NCI-H345 (cell line): ENCODE results near the gene COBL.
A peak's percentile ranks its signal among the peaks of the same experiment; 100 is the strongest.
"Not testable (repeated sequence)": the region's sequence is repeated elsewhere in the genome, so short reads cannot be mapped to it uniquely, and the experiment has no call there.

Source experiments
- DNase-seq: peaks from one replicate; lab custom pipeline; 2025; lab: John Stamatoyannopoulos, UW

Gene COBL

DNA sequence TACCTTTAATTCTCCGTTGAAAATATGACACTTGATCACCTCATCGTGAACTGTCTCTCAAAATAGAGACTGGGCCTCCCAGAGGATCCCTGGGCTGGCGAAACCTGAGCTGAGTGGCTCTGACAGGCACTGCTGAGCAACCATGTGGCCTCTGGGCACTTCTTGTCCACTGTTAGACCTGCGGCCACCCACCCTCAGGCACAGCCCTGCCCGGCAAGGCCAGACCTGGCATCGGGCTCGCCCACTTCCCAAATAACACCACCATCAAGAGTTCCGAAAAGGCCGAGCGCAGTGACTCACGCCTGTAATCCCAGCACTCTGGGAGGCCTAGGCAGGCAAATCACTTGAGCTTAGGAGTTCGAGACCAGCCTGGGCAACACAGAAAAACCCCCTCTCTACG lies 82.5 kb downstream of the COBL start:
- no peak for DNase-seq

DNA sequence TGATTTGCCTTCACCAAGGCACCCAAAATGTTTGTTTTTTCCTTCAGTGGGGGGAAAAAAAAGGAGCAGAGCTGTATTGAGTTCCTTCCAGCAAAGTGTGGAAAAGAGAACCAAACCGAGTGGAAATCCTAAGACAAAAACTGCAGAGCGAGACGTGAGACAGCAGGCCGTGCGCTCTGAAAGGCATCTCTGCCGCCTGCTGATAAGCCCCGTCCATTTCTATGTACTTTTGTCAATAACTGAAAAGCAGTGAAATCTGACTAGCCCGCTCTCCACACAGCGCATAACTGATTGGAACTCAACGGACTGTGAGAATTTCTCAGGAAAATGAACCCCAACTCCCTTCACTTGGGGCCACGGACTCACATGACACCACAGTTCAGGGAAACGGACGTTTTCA lies 83.2 kb downstream of the COBL start:
- DNase-seq, result no peak

DNA sequence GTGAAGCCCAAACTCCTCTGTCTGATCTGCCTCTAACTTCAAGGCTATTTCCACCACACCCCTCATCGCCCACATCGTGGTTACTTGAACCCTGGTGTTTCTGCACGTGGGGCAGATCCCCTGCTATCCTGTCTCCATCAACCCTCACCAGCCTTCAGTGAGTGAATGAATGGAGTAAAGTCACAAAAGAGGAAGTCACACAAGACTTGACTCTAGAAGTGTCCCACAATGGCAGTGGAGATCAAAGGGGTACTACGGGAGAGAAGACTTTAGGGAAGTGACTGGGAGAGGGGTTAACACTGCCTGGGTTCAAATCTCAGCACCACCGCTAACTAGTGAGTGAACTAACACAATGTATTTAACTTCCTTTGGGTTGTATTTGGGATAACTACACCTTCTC lies 85.9 kb downstream of the COBL start:
- no peak for DNase-seq

DNA sequence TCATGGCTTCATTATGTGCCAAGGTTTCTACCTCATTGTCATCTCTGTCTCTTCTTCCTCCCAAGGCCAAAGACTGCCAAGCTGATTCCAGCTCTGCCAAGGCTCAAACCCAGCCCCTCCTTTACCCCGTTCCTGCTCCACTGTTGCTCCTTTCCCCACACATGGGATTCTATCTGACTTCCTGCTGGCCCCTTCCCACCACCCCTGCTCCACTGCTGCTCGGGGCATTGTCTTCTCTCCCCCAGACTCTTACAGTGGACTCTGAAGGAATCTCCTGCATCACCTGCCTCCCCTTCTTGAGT lies 86.3 kb downstream of the COBL start:
- DNase-seq, result no peak

DNA sequence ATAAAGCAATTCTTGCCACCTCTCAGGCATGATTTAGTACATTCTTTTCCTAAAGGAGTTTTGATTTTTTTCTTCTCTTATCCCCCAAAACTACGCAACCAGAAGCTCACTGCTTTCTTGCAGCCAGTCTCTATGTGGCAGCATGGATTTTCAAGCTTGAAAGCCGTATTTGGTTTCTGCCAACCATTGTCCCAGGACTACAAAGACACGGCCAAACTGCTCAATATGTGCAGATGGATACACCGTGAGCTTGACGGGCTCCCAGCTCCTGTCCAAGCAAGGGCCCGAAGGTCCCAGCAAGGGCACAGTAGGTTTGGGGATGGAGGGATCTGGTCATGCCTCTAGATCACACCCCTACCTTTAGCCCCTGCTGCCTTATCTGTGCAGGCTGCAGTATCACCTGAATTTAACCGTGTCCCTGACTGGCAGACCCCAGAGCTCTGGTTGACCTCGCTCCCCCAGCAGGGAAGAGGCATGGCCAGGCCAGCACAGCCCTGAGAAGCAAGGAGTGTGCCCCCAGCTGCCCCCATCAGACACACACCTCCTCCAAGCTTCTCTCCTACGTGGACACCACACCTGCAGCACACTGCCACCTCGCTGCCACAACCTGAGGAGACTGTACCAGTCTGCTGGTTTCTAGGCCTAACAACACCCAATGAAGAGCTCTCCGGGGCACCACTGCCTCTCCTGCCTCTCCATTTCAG lies 86.8 kb downstream of the COBL start:
- no peak for DNase-seq

DNA sequence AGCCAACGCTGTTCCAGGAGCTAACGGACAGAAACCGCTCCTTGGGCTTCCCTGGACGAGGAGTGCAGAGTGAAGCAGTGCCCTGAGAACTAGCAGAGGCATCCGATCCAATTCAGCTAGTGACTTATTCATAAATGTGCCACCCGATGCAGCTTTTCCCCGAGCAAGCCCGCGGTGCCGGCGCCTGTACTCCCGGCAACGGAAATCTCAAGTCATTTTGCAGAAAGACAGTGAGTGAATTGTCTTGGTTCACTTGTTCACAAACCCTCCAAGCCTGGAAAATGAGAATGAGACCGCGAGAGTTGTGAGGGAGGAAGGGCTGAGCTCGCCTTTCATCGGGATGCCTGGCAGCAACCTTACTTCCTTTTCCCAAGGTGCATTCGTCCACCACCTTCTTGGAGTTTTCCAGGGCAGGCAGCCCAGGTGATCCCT lies 87.5 kb downstream of the COBL start:
- no peak for DNase-seq

DNA sequence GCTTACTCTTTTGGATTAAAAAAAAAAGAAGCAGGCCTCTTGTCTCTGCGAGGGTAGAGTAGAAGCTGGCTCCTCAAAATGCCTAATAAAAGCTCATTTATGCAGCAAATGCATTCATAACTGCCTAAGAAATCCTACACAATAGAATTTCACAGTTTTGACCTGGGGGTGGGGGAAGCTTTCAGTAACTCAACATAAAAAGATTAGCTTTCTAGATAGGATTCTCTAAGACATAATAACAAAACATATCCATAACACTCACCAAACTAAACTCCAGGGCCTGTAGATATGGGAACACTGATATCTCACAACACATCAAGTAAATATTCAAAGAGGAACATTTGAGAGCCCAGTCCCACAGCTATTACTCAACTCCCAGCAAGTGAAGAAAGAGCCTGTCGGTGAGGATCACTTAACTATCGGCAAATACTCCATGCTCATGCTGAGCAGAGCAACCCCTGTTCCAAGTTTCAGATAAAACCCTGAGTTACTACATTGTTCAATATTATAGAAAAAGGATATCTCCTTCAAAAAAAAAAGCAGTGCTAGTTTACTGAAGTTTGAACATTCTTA lies 88.1 kb downstream of the COBL start:
- DNase-seq, result no peak

DNA sequence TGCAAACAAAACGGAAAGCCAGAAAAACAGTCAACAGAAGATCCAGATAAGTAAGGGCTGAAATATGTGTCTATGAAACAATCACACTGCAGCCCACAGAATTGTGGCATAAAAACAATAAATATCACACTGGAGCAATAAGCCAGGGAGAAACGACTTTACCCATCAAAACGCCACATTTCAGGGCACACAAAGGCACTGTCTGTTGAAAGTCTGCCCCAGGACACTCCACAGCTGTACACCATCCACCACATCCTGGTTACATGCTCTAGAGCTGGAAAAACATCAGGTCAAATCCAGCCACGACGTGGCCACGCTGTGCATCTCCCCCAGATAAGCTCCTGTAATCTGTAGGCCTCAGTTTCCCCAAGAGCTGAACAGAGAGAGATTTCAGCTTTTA lies 88.7 kb downstream of the COBL start:
- DNase-seq, result no peak

DNA sequence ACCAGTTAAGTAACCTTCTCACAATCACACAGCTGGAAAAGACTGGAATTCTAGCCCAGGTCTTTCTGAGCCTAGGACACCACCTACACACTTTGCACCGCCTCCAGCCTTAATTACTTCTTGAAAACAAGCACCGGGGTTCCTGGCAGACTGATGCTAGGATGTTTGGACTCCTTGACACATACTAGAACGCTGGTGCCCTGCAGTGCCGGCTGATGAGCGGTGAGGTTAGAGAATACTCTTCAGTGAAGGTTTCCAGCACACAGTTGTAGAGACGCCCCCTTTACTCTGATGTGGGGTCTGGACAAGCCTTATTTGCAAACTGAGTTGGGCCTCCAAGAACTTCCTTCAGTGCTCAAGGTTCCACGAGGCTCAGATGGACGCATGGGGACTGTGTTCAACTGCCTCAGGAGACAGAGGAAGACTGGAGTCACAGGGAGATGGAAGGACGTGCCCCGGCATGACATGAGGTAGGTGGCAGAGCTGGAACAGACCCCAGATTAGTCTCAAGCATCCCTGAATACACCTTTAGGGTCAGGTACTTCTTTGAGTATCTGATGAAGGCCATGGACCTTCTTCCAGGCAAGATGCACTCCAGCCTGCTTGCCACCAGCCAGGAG lies 89.6 kb downstream of the COBL start:
- no peak for DNase-seq

DNA sequence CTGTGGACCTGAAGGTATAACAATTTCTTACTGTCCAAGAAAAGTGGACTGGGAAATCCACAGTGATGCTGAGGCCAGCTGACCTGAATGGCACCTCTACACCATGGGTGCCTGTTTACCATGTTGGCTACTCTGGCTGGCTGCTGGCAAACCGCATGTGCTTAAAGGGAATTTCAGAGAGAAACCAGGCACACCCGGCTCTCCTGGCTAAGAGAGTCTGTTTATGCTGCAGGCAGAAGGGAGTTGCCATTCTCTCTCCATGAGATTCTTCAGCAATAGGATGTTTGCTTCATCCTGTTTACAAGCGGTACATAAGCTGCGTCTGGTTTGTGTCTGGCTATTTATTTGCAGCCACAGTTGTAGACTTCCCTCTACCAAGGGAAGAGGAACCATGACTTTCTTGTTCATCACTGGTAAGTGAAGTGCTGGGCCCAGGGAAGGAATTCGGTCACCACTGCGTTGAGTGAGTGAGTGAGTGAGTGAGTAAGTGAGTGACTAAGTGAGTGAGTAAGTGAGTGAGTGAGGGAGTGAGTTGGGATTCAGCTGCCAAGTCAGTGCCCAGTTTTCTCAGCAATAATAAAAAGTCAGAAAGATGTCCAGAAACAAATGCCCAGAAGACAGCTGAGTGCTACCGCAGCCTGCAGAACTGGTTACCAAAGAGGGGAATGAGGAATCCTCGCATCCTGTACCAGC lies 90.4 kb downstream of the COBL start:
- DNase-seq, result no peak

DNA sequence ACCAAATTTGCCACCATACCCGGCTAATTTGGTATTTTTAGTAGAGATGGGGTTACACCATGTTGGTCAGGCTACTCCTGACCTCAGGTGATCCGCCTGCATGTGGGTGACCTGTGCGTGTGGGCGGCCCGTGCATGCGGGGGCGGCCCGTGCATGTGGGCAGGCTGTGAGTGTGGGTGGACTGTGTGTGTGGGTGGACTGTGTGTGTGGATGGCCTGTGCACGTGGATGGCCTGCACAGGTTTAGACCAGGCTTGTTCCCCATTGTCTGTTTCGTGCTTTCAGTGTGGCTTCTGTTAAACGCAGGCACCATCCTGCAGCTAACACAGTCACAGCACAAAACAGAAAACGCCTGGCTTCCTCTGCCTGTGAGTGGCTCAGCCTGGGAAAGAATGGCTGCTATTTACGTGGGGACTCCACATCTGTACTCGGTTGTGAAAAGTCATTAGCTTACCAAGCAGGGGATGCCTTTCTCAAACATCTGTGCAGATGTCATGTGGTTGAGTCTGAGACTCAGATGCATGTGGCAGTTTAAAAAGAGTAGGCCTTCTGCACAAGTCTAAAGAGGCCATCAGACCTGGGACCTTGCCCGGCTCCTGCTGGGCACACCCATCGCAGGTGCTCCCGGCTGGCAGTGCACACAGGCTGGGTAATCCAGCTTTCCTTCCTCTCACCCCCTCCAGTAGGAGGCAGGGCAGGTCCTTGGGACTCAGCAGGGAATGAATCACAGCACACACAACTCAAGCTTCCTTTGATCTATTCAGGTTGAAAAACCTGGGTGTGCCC lies 91.6 kb downstream of the COBL start:
- peak; percentile 82 for DNase-seq

DNA sequence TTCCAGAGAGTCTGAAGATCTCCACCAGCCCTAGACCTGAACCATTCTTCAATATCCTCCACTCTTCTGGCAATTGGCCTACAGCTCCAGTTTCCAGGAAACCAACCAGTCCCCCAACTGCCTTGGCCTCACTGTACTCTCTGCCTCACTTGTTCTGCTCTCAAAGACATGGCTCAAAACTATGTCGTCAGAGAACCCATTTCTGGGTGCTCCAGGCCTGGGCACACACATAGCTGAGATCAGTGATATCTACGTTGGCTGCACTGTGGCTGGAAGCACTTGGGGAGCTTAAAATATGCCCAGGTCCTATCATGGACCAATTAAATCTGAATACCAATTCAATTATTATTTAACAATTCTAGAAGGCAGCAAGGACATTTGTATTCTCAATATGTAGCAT lies 93.1 kb downstream of the COBL start:
- no peak for DNase-seq

DNA sequence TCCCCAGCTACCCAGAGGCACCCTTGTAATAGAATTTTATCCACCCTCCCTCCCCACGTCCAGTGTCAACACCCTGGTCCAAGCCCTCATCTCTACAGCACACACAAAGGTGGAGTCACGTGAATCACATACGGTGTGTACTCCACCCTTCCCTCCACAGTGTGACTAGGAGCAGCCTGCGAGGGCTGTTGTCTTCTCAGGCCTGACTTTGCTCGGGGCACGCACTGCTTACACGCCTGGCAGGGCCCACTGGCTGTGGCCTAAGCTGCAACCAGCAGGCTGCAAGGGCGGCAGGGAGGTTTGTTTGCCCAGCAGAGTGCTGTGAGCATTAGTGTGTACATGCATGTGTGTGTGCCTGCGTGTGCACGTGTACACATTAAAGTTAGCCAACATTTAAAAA lies 93.7 kb downstream of the COBL start:
- DNase-seq, result no peak

DNA sequence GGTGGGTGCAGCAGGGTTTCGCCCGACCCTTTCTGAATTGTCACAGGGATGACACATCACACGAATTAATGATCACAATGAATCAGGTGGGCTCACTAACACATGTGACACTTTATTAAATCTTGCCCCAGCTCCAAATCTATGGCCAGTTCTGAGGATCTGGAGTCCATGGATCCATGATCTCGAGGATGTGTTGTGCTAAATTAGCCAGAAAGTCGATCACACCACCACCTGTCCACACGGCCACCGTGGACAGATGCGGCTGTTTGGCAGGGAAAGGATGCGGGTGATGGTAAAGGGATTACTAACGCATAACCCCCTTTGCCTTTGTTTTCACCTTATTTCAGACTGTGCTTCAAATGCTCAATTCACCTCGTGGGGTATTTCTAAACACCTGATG lies 96.4 kb downstream of the COBL start:
- DNase-seq, result no peak

DNA sequence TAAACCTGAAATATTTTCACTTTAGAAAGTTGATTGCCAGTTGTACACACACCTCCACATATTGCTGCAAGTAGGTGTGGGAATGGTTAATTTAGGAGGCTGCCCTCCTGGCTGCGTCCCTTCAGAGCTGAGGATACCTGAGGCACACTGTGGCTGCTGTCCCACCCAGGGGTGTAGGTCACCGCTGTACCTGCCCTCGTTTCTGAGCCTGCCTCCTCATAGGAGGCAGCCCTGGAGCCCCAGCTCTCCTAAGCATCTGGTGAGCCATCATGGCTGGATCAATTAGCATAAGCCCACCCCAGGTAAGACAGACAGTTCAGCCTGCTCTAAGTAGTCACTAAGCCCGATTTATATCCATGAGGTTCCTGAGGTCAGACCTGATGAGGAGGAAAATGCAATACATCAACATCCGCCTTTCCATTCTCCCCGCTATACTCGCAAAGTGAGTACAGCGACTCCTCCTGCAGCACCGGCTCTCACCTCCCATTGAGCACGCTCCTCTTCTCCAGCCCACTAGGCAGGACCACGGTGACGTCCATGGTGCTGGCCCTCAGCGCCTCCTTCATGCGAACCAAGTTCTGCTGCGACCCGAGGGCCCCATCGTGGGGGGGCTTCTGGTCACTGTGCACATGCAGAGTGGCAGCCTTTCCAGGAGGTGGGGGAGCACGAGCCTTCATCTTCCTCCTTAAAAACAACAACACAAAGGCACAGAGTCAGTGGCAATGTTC lies 97.2 kb downstream of the COBL start:
- no peak for DNase-seq

DNA sequence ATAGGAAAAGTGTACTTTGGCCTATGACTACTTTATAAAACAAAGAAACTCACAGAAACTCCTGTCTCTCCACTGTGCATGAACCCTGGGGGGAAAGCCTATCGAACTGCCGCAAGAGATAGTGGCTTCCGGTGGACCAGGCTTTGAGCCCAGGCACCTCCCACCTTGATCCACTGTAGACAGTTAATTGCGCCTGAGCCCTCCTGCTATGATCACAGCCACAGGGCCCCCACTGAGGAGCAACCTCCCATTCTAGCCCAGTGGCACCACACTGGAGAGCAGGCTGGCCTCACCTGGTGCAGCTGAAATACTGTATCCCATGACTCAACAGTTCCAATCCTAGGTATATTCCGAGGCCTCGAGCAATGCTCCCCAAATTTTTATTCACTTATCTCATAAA lies 98.8 kb downstream of the COBL start:
- DNase-seq, result no peak

DNA sequence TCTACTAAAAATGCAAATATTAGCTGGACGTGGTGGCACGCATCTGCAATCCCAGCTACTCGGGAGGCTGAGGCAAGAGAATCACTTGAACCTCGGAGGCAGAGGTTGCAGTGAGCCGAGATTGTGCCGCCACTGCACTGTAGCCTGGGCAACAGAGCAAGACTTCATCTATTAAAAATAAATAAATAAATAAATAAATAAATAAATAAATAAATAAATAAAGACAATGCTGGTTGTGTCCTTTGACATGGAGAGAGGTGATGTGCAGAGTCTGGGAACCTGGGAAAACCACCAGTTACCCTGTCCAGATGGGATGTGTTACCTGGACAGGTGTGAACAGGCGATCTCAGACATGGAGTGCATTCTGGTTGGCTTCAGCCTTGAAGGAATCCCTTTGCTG lies 102.5 kb downstream of the COBL start:
- DNase-seq, result no peak

DNA sequence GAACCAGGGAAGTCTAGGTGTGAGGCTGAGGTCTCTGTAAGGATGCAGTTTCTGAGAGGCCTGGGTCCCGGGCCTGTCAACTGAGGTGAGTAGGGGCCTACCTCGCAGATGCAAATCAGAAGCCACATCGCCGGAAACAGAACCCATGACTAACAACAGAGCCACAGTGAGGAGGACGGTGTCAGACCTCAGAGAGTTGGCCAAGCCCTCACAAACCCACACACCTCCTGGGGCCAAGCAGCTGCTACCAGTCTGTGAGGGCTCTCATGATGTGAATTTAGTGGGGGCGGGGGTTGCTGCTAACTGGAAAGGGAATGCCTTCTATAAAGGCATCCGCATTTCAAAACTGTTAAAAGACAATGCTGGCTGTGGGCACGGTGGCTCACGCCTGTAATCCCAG lies 103.0 kb downstream of the COBL start:
- no peak for DNase-seq

DNA sequence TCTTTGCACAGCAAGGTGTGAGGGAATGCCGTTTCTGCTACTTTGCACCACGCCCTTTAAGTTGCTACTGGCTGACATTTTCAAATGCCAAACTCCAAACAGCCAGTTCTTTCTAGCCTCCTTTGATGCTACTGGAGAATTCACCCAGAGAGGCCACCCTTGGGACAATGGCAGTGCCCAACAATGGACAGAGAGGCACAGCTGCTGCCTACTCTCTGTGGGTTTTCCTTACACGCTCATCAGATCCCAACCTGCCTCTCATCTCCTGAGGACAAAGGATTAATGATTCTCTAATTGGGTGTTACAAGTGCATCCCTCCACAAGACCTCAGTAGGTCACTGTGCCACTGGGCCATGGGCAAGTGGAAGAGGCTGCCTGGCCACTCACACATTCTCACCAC lies 105.8 kb downstream of the COBL start:
- DNase-seq, result no peak

DNA sequence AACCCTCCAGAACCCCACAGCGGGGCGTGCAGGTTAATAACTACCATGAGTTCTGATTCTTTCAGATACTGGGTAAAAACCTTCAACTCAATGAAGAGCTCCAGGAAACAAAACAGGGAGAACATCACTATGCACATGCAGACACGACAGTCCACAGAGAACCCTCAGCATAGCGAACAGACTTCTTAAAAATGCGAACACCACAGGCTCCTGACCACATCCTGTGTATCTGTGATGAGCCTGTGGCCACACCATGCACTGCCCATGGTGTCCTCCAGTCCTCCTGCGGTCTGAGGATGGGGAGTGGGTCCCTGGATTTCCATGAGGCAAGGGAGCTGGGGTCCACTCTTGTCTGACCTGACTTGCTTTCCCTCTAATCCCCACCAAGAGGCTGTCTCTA lies 107.2 kb downstream of the COBL start:
- no peak for DNase-seq

DNA sequence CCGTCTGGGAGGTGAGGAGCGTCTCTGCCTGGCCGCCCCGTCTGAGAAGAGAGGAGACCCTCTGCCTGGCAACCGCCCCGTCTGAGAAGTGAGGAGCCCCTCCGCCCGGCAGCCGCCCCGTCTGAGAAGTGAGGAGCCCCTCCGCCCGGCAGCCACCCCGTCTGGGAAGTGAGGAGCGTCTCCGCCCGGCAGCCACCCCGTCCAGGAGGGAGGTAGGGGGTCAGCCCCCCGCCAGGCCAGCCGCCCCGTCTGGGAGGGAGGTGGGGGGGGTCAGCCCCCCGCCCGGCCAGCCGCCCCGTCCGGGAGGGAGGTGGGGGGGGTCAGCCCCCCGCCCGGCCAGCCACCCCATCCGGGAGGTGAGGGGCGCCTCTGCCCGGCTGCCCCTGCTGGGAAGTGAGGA lies 108.5 kb downstream of the COBL start:
- not testable (repeated sequence) for DNase-seq

DNA sequence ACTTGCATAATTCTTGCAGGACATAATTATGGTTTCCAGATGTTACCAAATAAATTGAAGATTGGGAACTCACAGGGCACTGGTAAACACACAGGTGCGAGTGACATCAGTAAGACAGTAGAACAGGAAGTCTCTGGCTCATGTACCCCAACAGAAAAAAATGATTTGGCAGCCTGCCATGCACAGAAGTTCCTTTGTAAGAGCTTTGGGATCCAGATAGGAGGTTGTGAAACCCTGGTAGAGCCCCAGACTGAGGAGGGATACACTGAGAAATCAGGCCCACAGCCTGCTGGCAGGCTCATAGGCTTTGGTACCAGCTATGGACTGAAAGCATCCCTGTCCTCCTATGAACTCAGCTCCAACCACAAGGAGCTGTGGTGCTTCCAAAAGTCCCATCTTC lies 118.0 kb downstream of the COBL start:
- DNase-seq, result peak; percentile 10
